ENCODE measurements around the gene ENKD1.

DNA sequence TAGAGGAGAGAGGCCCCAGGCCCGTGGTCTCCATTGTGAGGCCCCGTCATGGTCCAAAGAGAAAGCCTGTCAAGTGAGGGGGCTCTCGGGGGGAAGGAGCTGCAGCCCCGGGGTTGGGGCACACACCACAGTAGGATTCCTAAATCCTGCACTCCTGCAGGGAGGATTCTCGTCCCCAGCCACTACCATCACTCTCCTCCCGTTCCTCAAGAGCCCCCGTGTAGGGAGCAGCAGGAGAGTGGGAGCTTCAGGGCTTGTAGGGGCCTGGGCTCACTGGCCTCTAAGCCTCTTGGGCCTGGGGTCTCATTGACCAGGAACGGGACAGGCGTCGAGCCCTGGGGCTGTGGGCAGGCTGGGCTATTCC is 885 bp upstream of the ENKD1 start:
- TF ChIP-seq, protein P1, sequence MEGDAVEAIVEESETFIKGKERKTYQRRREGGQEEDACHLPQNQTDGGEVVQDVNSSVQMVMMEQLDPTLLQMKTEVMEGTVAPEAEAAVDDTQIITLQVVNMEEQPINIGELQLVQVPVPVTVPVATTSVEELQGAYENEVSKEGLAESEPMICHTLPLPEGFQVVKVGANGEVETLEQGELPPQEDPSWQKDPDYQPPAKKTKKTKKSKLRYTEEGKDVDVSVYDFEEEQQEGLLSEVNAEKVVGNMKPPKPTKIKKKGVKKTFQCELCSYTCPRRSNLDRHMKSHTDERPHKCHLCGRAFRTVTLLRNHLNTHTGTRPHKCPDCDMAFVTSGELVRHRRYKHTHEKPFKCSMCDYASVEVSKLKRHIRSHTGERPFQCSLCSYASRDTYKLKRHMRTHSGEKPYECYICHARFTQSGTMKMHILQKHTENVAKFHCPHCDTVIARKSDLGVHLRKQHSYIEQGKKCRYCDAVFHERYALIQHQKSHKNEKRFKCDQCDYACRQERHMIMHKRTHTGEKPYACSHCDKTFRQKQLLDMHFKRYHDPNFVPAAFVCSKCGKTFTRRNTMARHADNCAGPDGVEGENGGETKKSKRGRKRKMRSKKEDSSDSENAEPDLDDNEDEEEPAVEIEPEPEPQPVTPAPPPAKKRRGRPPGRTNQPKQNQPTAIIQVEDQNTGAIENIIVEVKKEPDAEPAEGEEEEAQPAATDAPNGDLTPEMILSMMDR (IDR thresholded peaks at IDR 0.05), result no peak
- TF ChIP-seq, protein P2, sequence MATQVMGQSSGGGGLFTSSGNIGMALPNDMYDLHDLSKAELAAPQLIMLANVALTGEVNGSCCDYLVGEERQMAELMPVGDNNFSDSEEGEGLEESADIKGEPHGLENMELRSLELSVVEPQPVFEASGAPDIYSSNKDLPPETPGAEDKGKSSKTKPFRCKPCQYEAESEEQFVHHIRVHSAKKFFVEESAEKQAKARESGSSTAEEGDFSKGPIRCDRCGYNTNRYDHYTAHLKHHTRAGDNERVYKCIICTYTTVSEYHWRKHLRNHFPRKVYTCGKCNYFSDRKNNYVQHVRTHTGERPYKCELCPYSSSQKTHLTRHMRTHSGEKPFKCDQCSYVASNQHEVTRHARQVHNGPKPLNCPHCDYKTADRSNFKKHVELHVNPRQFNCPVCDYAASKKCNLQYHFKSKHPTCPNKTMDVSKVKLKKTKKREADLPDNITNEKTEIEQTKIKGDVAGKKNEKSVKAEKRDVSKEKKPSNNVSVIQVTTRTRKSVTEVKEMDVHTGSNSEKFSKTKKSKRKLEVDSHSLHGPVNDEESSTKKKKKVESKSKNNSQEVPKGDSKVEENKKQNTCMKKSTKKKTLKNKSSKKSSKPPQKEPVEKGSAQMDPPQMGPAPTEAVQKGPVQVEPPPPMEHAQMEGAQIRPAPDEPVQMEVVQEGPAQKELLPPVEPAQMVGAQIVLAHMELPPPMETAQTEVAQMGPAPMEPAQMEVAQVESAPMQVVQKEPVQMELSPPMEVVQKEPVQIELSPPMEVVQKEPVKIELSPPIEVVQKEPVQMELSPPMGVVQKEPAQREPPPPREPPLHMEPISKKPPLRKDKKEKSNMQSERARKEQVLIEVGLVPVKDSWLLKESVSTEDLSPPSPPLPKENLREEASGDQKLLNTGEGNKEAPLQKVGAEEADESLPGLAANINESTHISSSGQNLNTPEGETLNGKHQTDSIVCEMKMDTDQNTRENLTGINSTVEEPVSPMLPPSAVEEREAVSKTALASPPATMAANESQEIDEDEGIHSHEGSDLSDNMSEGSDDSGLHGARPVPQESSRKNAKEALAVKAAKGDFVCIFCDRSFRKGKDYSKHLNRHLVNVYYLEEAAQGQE (IDR thresholded peaks at IDR 0.05), result no peak
- TF ChIP-seq TP53 (CRISPR knock-in tag; IDR thresholded peaks at IDR 0.05) (no peak), CHD2 (IDR thresholded peaks at IDR 0.05; ENCODE audit: low read length, partially characterized antibody) (no peak), JUNB (IDR thresholded peaks at IDR 0.05) (no peak), RAD21 (conservative IDR thresholded peaks at IDR 0.05 in 1 of 2, IDR thresholded peaks at IDR 0.05 in 1 of 2) (no peak), MAZ (IDR thresholded peaks at IDR 0.05; ENCODE audit: borderline replicate concordance, low read depth, low read length) (no peak), NR3C1 (IDR thresholded peaks at IDR 0.05) (no peak), GATA3 (IDR thresholded peaks at IDR 0.05; ENCODE audit: borderline replicate concordance) (no peak), POLR2A (IDR thresholded peaks at IDR 0.05; ENCODE audit: low read length) (no peak), EP300 (IDR thresholded peaks at IDR 0.05) (no peak)
- TF ChIP-seq, protein P3, sequence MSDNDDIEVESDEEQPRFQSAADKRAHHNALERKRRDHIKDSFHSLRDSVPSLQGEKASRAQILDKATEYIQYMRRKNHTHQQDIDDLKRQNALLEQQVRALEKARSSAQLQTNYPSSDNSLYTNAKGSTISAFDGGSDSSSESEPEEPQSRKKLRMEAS (IDR thresholded peaks at IDR 0.05), result no peak
